Measurements from ENCODE around the gene USP14. TPM values are rescaled to one million over a fixed set of nuclear protein-coding genes. Genes with fewer than 3 reads are reported as not detected.

USP14 gene
- polyA plus RNA-seq, 2 of the 4 experiments (the other 2 are of a cell fraction) = 50.6 to 83.9 TPM

Small RNA genes lying within 50 kb of the gene (small RNA-seq; reads per million reads assigned to genes)
- 0 reads per million in 6 experiments for gene MIR8078

Other genes starting within 250 kb of the USP14 start
- not detected in 2 replicates for gene TUBB8B, start 108.9 kb upstream of the USP14 start, polyA plus RNA-seq (2011; rRNA removed)
- not detected in 3 replicates for gene TUBB8B, start 108.9 kb upstream of the USP14 start, polyA plus RNA-seq (2017; fragmentation: RNase III; extraction: RNeasy Plus Mini Kit Qiagen cat#74134 plus additional on column Dnase treatment)
- 38.6 and 62.6 TPM in 2 replicates for gene THOC1, start 109.5 kb downstream of the USP14 start, polyA plus RNA-seq (2011; rRNA removed)
- gene THOC1, start 109.5 kb downstream of the USP14 start, polyA plus RNA-seq (2017; fragmentation: RNase III; extraction: RNeasy Plus Mini Kit Qiagen cat#74134 plus additional on column Dnase treatment) = 31.2 to 32.0 TPM (median 31.4 TPM) in 3 replicates